Prostate gland (tissue), 2 donors: ENCODE measurements around the gene LPIN3.

ENCODE experiments used
- POLR2AphosphoS5 ChIP-seq: sonication (generic); formaldehyde crosslinking; IDR thresholded peaks from one replicate; pipeline ENCODE4 v1.6.1; 2017; ENCODE audit warnings: antibody characterized with exemption
- TF ChIP-seq, protein P1 (sequence below), 4 experiments: fragments of 200-600 bp in 2 of 4; fragments of 450-650 bp in 2 of 4; sonication (generic) in 2 of 4; IDR thresholded peaks; 1 replicate in 3 of 4; 2 replicates in 1 of 4; pipeline ENCODE4 v1.5.1; 2016 to 2019; ENCODE audit warnings: antibody characterized with exemption in 4 of 4, mild to moderate bottlenecking in 2 of 4, moderate library complexity in 2 of 4

- TF ChIP-seq, protein P1, sequence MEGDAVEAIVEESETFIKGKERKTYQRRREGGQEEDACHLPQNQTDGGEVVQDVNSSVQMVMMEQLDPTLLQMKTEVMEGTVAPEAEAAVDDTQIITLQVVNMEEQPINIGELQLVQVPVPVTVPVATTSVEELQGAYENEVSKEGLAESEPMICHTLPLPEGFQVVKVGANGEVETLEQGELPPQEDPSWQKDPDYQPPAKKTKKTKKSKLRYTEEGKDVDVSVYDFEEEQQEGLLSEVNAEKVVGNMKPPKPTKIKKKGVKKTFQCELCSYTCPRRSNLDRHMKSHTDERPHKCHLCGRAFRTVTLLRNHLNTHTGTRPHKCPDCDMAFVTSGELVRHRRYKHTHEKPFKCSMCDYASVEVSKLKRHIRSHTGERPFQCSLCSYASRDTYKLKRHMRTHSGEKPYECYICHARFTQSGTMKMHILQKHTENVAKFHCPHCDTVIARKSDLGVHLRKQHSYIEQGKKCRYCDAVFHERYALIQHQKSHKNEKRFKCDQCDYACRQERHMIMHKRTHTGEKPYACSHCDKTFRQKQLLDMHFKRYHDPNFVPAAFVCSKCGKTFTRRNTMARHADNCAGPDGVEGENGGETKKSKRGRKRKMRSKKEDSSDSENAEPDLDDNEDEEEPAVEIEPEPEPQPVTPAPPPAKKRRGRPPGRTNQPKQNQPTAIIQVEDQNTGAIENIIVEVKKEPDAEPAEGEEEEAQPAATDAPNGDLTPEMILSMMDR (IDR thresholded peaks at IDR 0.05): no peak
- no peak for TF ChIP-seq POLR2AphosphoS5
Observed at GRCh38 chr20:41342474-41343464, 2.1 kb downstream of the LPIN3 start.
